Stomach smooth muscle (tissue), 2 donors: ENCODE results near the gene ST3GAL3.
"Not testable (repeated sequence)": the region's sequence is repeated elsewhere in the genome, so short reads cannot be mapped to it uniquely, and the experiment has no call there.

Experiments used
- H3K27ac ChIP-seq: one replicate; pipeline ENCODE4 v1.7.0; 2013; ENCODE audit warnings: mild to moderate bottlenecking, low read length, inconsistent platforms
- H3K27me3 ChIP-seq, 2 donors: one replicate each; pipeline ENCODE4 v1.7.0; 2013; ENCODE audit warnings: low read length in 2 of 2; ENCODE audit not compliant: insufficient read depth in 2 of 2, control insufficient read depth in 1 of 2
- H3K36me3 ChIP-seq, 2 donors: one replicate each; pipeline ENCODE4 v1.7.0; 2013; ENCODE audit warnings: low read length in 2 of 2; ENCODE audit not compliant: control insufficient read depth in 2 of 2, insufficient read depth in 2 of 2
- H3K4me1 ChIP-seq: one replicate; pipeline ENCODE4 v1.7.0; 2013; ENCODE audit warnings: low read length; ENCODE audit not compliant: control insufficient read depth, insufficient read depth
- H3K4me3 ChIP-seq, 2 donors: one replicate each; pipeline ENCODE4 v1.7.0; 2013; ENCODE audit warnings: low read length in 2 of 2
- H3K9ac ChIP-seq, 2 donors: one replicate each; pipeline ENCODE4 v1.7.0; 2013; ENCODE audit warnings: low read length in 2 of 2, mild to moderate bottlenecking in 1 of 2
- H3K9me3 ChIP-seq, 2 donors: one replicate each; pipeline ENCODE4 v1.7.0; 2013; ENCODE audit warnings: low read length in 2 of 2; ENCODE audit not compliant: control insufficient read depth in 2 of 2
- donor health status: healthy.
- donor health status: Pancreatic carcinoma.

The ST3GAL3 gene

DNA sequence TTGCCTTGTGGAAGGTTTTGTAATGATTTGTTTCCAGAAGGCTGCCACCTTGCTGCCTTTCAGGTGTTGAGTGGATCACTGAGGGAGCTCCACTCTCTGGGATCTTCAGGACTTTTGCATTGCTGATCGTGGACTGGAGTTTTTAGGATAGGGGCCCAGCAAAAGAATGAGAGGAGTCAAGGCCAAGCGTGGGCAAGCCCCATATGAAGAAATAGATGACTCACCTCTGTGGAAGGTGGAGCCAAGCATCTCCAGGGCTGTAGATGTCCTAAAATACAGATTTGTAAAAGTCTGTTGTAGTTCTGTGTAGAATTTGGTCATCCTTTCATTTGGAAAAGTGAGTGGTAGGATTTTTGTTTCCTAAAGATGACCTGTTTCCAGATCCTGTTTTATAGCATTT, 67.0 kb downstream of the ST3GAL3 start:
- Histone ChIP-seq H3K9me3 (no peaks in the 10 kb centered on the region), H3K27me3 (no peaks in the 10 kb centered on the region), H3K4me1 (no peaks in the 10 kb centered on the region), H3K9ac (no peak overlapping the region), H3K4me3 (no peak overlapping the region), H3K27ac (no peak overlapping the region), H3K36me3 (peaks cover 0 to 4% of the 10 kb centered on the region in 2 donors)

DNA sequence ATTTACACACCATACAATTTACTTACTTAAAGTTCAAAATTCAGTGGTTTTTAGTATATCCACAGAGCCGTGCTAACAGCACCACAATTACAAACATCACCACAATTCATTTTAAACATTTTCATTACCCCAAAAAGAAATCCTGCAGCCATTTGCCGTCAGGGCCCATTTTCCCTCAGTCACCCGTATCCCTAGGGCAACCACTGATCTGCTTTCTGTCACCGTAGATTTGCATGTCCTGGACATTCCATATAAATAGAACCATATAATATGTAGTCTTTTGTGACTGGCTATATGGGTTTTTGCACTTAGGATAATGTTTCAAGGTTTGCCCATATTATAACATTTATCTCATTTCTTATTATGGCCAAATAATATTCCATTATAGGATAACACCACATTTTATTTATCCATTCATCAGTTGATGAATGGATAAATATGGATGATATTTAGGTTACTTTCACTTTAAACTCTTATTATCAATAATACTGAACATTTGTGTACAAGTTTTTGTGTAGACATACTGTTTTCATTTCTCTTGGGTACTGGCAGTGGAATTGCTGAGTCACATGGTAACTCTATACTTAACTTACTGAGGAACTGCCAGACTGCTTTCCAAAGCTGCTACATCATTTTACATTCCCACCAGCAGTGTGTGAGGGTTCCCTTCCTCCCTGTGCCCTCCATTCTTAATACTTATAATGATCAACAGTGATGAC, 68.9 kb downstream of the ST3GAL3 start:
- H3K9me3 ChIP-seq, result no peaks in the 10 kb centered on the region
- H3K4me3 ChIP-seq, result no peak overlapping the region
- no peak overlapping the region for H3K27ac ChIP-seq
- H3K4me1 ChIP-seq, result no peaks in the 10 kb centered on the region
- H3K36me3 ChIP-seq, result peaks cover 0 to 4% of the 10 kb centered on the region in 2 donors
- H3K27me3 ChIP-seq, result no peaks in the 10 kb centered on the region
- no peak overlapping the region for H3K9ac ChIP-seq

DNA sequence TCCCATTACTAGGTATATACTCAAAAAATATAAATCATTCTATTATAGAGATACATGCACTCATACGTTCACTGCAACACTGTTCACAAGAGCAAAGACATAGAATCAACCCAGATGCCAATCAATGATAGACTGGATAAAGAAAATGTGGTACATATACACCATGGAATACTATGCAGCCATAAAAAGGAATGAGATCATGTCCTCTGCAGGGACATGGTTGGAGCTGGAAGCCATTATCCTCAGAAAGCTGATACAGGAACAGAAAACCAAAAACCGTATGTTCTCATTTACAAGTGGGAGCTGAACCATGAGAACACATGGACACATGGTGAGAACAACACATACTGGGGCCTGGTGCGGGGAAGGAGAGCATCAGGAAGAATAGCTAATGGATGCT, 70.6 kb downstream of the ST3GAL3 start:
- H3K4me1 ChIP-seq, H3K27me3 ChIP-seq, H3K36me3 ChIP-seq, H3K9ac ChIP-seq, H3K9me3 ChIP-seq, H3K27ac ChIP-seq, H3K4me3 ChIP-seq: not testable (repeated sequence)

DNA sequence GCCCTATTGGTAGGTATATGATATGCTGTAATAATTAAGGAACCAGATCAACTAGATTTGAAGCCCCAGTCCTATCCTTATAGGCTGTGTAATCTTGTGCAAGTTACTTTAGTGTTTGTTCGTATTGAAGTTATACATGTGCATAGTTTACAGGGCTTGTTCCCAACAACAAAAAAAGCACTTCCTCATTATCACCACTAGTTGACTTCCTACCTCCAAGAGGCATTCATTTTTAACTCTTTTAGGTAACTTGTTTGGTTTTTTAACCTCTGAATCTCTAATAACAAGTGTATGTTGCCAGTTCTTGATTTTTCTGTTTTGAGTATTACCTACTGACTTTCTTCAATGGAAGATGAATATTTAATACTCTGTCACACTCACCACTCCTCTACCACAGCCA, 71.9 kb downstream of the ST3GAL3 start:
- Histone ChIP-seq H3K36me3 (peaks cover 0 to 4% of the 10 kb centered on the region in 2 donors), H3K9ac (no peak overlapping the region), H3K27ac (no peak overlapping the region), H3K4me1 (no peaks in the 10 kb centered on the region), H3K27me3 (no peaks in the 10 kb centered on the region), H3K9me3 (no peaks in the 10 kb centered on the region), H3K4me3 (no peak overlapping the region)

DNA sequence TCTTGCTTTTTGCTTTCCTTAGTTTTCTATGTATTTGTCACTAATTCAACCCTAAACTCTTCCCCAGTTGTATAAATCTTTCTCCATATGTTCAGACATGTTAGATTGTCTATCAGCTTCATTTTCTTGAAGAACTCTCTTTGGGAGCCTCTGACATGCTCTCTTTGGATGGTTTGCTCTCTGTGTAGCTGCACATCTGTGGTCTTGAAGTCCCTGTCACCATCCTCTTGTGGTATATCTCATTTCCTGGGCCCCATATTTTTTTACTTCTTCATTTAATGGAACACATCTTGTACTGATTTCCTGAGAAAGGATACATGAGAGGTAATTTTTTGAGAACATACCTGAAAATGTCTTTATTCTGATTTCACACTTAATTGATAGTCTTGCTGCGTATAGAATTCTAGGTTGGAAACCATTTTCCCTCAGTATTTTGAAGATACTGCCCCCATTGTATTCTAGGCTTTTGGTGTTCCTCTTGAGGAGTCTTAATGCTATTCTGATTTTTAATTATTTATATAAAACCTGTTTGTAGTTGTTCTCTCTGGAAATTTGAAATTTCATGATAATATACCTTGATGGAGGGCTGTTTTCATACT, 72.6 kb downstream of the ST3GAL3 start:
- Histone ChIP-seq H3K36me3 (no peaks in the 10 kb centered on the region), H3K27ac (no peak overlapping the region), H3K27me3 (no peaks in the 10 kb centered on the region), H3K9me3 (no peaks in the 10 kb centered on the region), H3K9ac (no peak overlapping the region), H3K4me1 (no peaks in the 10 kb centered on the region), H3K4me3 (no peak overlapping the region)

DNA sequence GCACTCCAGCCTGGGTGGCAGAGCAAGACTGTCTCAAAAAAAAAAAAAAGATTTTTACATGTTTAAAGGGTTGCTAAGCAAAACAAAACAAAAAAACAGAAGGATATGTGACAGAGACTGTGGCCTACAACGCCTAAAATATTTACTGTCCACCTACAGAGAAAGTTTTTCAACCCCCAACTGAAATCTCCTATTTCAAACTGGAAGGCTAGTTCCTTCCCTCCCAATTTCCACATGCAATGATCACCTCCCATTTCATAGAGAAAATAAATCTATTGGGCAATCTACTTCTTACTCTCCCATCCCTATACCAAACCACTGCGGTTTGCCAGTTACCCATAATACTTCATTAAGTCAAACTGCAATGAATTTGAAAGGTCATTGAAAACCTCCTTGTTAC, 74.2 kb downstream of the ST3GAL3 start:
- Histone ChIP-seq H3K9ac (no peak overlapping the region), H3K27me3 (no peaks in the 10 kb centered on the region), H3K9me3 (no peaks in the 10 kb centered on the region), H3K36me3 (no peaks in the 10 kb centered on the region), H3K4me1 (no peaks in the 10 kb centered on the region), H3K4me3 (no peak overlapping the region), H3K27ac (no peak overlapping the region)

DNA sequence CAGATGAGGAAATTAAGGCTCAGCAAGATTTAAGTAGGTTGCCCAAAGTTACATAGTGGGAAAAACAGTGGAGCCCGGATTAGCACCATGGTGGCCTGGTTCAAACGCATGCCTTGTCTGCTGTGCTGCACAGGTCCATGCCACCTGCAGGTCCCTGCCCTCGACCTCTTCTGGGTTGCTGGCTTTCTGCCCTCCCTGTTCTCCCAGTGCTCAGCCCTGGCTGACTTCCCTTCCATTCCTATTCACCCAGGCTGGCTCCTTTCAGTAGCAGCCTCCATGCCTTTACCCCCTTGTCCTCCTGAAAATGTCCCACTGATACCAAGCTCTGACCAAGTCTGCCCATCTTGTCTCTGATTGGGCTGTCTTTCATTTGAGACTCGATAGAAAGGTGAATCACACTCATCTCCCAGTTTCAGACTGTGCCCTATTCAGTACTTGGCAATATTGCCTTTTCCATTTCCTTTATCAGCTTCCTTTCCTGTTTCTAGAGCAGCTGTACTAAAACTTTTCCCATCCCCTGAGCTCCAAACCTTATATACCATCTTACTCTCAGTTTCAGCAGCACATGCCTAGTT, 75.8 kb downstream of the ST3GAL3 start:
- Histone ChIP-seq H3K27ac (no peak overlapping the region), H3K9ac (no peak overlapping the region), H3K4me3 (no peak overlapping the region)

DNA sequence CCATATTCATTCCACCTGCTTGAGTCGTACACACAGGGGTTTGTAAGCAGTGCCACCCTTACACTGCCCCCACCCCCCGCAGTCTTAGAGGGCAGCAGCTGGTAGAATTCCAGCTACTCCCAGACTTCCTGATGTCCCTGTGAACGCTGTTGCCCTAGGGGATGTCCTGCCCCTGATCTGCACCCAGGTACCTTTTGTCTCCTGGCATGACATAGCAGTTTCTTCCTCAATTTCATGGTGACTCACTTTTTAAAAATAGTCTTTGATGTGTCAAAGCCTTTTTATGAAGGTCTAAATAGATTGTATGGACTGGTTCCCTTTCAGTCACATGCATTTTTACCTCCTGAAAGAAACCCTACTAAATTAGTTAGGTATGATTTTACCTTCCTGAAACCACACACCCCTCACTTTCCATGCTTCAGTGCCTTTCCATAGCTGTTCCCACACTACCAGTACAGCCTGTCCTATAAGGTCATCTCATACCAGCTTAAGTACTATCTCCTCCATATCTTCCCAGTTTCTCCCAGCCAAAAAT, 76.4 kb downstream of the ST3GAL3 start:
- H3K27me3 ChIP-seq, result no peaks in the 10 kb centered on the region
- no peaks in the 10 kb centered on the region for H3K4me1 ChIP-seq
- H3K9me3 ChIP-seq, result no peaks in the 10 kb centered on the region
- no peak overlapping the region for H3K27ac ChIP-seq
- no peak overlapping the region for H3K9ac ChIP-seq
- H3K4me3 ChIP-seq, result no peak overlapping the region
- H3K36me3 ChIP-seq, result no peaks in the 10 kb centered on the region

More for the DNA sequence above, 75.8 kb downstream of the ST3GAL3 start:
- no peaks in the 10 kb centered on the region for H3K4me1 ChIP-seq
- H3K9me3 ChIP-seq, result no peaks in the 10 kb centered on the region
- H3K36me3 ChIP-seq, result no peaks in the 10 kb centered on the region
- H3K27me3 ChIP-seq, result no peaks in the 10 kb centered on the region

DNA sequence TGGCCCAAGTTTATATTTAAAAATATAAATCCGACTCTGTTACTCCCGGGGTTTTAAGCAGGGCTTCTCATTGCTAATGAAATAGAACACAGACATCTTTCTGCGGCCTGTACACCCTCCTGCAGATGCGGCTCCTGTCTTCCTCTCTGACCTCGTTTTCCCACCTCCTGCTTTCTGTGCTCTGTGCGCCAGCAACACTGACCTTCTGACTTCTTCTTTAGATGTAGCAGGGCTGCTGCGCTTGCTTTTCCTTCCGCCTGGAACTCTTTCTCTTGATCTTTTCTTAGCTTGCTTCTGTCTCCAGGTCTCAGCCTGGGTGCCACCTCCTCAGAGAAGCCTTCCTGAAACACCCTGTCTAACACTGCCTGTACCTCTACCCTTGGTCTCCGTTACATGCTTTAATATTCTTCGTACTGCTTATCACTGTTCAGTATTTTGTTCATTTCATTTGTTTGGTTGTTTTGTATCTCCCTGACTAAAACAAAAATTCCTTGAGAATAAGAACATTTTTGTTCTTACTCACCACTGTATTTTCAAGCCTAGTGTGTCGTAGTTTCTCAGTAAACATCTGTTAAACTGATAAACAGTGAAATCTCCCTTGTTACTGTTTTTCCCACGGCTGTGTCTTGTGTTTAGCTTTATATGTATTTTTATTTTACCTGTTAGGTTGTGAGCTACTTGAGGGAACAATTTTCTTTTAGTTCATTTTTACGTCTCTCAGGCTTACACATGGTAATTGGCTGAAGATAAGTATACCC, 79.0 kb downstream of the ST3GAL3 start:
- Histone ChIP-seq H3K27ac (no peak overlapping the region), H3K4me3 (no peak overlapping the region), H3K4me1 (no peaks in the 10 kb centered on the region), H3K27me3 (no peaks in the 10 kb centered on the region), H3K36me3 (no peaks in the 10 kb centered on the region), H3K9me3 (no peaks in the 10 kb centered on the region), H3K9ac (no peak overlapping the region)

DNA sequence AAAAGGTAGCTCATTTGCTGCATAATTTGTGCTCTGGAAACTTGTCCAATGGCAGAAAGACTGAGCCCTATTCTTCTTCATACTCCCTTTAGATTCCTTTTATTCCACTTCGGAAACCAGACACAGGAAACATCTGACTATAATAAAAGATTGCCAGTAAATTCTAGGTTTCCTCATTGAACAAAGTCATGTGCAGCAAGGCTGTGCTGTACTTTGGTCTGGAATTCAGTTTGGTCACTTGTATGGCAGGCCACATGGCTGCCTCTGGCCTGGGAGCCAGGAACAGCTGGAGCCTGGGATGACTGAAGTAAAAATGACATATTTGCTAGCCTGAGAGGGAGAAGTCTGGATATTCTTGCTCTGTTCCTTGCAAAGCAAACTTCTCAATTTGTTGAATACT, 79.6 kb downstream of the ST3GAL3 start:
- no peaks in the 10 kb centered on the region for H3K9me3 ChIP-seq
- no peaks in the 10 kb centered on the region for H3K4me1 ChIP-seq
- H3K36me3 ChIP-seq, result no peaks in the 10 kb centered on the region
- H3K4me3 ChIP-seq, result no peak overlapping the region
- no peak overlapping the region for H3K9ac ChIP-seq
- no peaks in the 10 kb centered on the region for H3K27me3 ChIP-seq
- H3K27ac ChIP-seq, result no peak overlapping the region
